NCI-H1436 treated with DMSO at 0.1 percent for 48 hours (cell line): ENCODE measurements around the gene TPSD1.
"Not testable (repeated sequence)": the region's sequence is repeated elsewhere in the genome, so short reads cannot be mapped to it uniquely, and the experiment has no call there.

ENCODE experiments used
- DNase-seq: peaks from one replicate; lab custom pipeline; 2025; lab: John Stamatoyannopoulos, UW

The TPSD1 gene

DNA sequence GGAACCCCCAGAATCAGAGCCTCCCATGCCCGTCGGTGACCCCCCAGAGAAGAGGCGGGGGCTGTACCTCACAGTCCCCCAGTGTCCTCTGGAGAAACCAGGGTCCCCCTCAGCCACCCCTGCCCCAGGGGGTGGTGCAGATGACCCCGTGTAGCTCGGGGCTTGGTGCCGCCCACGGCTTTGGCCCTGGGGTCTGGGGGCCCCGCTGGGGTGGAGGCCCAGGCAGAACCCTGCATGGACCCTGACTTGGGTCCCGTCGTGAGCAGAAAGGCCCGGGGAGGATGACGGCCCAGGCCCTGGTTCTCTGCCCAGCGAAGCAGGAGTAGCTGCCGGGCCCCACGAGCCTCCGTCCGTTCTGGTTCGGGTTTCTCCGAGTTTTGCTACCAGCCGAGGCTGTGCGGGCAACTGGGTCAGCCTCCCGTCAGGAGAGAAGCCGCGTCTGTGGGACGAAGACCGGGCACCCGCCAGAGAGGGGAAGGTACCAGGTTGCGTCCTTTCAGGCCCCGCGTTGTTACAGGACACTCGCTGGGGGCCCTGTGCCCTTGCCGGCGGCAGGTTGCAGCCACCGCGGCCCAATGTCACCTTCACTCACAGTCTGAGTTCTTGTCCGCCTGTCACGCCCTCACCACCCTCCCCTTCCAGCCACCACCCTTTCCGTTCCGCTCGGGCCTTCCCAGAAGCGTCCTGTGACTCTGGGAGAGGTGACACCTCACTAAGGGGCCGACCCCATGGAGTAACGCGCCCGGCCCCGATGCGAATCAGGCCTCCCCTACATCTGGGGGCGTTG is 34.8 kb upstream of the TPSD1 start:
- no peak for DNase-seq

DNA sequence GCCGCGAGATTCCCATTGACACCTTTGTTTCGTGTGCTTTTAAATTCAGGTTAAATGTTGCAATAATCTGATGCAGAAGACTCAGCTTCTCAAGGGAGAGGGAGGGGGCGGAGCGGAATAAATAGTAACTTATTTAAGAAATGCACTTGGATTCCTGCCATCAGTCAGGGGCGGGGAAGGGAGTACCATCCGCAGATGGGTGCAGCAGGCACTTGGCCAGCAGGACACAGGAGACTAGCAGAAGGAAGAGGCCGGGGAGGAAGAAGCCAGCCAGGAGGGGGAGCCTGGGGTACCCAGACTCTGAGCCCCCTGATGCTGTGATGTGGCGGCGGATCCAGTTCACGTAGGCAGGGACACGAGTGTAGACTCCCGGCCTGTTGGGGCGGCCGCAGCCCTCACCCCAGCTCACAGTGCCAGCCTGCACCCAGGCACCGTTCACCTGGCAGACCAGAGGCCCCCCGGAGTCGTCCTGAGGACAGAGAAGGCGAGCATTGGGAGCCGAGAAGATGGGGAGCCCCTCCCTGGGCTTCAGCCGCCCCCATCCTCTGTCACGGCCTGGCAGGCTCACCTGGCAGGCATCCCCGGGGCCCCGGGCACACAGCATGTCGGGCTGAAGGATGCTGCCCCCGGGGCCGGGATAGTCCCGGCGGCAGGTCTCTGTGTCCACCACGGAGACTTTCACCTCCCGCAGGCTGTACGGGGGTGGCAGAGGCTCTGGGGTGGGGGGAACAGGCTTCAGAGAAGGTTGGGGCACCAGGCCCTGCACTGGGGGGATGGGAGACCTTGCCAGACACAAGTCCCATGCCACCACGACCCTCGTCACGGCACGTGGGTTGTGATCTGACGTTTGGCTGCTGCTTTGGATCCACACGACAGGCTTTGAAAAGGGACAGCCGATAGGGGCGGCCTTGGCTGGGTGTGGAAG is 34.0 kb upstream of the TPSD1 start:
- no peak for DNase-seq

GRCh38 chr16:1222553-1223354 is 33.1 kb upstream of the TPSD1 start:
- no peak for DNase-seq

DNA sequence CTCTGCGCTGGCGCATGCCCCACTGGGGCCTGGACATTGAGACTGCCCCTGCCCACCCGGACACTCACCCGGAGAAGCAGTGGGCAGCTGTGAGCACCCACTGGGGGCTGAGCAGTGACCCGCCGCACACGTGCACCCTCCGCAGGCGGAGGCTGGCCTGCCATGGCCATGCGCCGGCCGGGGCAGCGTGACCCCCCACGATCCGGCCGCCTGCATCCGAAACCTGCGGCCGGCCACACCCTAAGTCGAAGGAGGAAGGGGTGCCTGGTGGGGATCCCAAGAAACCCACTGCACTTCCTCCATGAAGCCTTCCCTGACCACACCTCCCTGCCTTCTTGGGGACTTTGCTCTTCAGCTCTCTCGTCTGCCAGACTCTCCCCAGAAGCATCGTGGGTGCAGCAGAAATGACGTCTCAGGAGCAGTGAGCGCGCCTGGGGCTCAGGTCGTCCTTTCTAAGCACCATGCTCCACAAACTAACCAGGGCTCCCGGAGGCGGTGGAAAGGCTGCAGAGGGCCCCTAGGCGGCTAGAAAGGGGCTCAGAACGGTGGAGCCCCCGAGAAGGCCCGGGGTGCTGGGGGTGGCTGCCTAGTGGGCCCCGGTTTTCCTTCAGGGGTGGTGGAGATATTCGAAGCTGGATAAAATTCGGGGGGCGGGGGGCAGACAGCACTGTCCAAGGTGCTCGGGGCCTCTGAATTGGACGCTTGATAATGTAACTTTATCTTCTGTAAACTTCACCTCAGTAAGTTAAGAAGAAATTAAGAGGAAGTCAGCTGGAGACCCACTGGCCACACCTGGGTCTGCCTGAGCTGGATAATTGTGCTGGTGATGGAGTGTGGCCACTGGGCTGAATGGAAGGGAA is 32.3 kb upstream of the TPSD1 start:
- DNase-seq, result no peak

DNA sequence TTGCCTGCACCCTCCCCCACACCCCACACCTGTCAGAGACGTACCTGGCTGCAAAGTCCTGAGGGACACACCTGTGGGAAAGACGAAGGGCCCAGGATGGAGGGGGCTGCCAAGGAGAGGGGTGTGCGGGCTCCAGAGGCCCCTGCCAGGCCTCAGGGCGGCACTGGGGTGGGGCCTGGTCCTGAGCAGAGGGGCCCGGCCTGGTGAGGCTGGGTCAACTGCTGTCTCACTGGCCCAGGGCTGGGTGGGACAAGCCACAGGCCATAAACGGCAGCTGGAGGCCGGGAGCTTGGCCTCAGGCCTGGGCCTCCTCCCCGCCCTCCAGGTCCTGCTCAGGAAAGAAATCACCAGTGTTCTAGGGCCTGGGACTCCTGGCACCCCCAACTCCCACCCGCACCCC is 31.3 kb upstream of the TPSD1 start:
- no peak for DNase-seq

DNA sequence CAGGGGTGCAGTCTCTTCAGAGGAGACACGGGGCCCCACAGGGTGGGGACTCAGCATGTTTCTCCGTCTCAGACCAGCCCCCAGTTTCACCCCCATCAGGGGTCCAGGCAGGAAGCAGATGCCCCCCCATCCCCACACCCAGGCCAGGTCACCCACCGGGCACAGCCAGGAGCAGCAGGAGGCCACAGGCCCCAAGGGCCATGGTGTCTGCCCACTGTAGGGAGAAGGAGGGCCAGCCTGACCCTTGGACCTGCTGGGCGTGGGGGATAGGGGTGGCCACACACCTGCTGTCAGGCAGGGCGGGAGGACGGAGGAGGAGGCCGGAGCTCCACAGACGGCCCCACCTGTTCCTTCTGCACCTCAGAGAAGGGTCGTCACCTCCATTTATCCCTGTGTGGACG is 30.8 kb upstream of the TPSD1 start, which contains the start of gene TPSG1:
Gene TPSG1 (minus strand): TSS at position 218 of the 401 bp plus-strand sequence. CDS start 16 bp downstream, at position 202.
- DNase-seq, result no peak

- DNase-seq, result not testable (repeated sequence)
These were observed 30.0 kb upstream of the TPSD1 start for GRCh38 chr16:1225728-1226311.

GRCh38 chr16:1226692-1227091 is 29.2 kb upstream of the TPSD1 start:
- not testable (repeated sequence) for DNase-seq

GRCh38 chr16:1228227-1228626 is 27.6 kb upstream of the TPSD1 start:
- not testable (repeated sequence) for DNase-seq

- DNase-seq, result not testable (repeated sequence)
These were observed 26.4 kb upstream of the TPSD1 start for GRCh38 chr16:1229476-1229875.

DNA sequence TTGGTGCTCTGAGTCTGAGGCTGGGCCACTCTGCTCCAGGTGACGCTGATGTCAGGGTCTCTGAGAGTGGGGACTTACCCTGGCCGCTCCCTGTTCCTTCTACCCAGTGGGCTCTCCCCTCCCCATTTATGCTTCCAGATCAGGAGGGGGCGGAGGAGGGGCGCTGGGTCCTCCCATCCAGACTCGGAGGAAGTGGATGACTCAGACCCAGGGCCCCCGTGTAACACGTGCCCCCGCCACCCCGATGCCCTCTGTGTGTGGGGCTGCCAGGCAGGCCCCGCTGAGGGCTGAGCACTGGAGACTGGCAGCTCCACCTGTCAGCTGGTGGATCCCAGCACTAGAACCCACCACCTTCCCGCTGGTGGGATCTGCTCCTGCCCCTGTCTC is 25.8 kb upstream of the TPSD1 start, which contains the start of gene TPSB2:
Gene TPSB2 (minus strand): TSS at position 101 of the 387 bp plus-strand sequence. CDS start 233 bp downstream, outside the sequence.
- not testable (repeated sequence) for DNase-seq

GRCh38 chr16:1230471-1231212 is 25.2 kb upstream of the TPSD1 start:
- DNase-seq, result not testable (repeated sequence)

GRCh38 chr16:1231301-1231700 is 24.6 kb upstream of the TPSD1 start:
- DNase-seq, result not testable (repeated sequence)

DNA sequence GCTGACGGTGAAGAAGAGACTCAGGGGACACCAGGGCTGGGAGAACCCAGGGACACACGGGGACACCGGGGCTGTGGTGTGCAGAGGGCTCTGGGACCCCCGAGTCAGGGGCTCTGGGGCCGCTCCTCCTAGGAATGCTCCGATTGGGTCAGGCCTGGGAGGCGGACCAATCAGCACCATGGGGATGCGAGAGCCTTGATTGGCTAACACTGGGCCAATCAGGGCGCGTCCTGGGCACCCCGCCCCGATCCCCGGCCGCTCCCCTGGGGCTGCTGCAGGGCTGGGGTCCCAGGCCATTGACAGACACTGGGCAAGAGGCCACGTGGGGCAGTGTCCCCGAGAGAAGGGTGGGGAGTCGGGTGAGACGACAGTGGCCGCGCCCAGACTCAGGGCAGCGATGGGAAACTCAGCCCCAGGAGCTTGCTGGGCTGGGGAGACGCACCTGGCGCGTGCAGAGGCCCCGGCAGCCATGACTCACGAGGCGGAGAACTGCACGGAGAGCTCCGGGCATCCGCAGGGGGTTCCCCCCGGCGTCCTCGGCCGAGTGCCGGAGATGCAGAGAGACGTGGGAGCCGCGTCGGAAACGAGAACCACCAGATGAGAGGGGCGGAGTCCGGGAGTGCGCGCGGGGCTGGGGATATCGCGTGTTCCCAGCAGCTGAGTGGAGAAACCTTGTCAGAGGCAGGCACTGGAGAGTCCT is 23.7 kb upstream of the TPSD1 start:
- DNase-seq, result not testable (repeated sequence)

DNA sequence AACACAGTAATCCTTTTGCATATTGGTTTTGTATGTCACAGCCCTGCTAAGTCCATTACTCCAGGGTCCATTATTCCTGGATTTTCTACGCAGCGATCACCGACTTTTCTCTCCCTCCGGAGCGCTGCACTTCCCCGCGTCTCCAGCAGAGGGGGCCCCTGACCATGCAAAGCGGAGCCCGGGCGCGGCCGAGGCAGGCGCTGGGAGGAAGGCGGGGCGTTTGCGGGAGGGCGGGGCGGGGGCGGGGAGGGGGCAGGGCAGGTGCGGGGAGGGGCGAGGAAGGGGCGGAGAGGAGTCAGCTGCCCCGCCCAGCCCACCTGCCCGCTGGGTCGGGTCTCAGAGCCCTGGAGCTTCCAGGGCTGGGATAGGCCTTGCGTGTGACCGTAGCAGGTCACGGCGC is 19.2 kb upstream of the TPSD1 start:
- DNase-seq, result not testable (repeated sequence)

- DNase-seq, result no peak
These were observed 17.9 kb upstream of the TPSD1 start for GRCh38 chr16:1237990-1238389.

DNA sequence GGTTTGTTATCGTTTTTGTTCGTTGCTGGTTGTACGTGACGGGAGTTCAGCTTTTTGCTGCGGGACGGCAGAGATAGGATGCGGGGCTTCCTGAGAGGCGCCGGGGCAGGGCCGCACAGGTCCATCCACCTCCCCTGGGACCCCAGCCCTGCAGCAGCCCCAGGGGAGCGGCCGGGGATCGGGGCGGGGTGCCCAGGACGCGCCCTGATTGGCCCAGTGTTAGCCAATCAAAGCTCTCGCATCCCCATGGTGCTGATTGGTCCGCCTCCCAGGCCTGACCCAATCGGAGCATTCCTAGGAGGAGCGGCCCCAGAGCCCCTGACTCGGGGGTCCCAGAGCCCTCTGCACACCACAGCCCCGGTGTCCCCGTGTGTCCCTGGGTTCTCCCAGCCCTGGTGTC is 17.0 kb upstream of the TPSD1 start:
- DNase-seq, result not testable (repeated sequence)

GRCh38 chr16:1239575-1239974 is 16.3 kb upstream of the TPSD1 start:
- not testable (repeated sequence) for DNase-seq

- not testable (repeated sequence) for DNase-seq
These were observed 15.4 kb upstream of the TPSD1 start, which contains the start of gene TPSAB1 for GRCh38 chr16:1240436-1240835. TPSAB1 (plus strand) TSS chr16:1240705; CDS start chr16:1240939, 234 bp downstream.
